Mesendoderm (in vitro differentiated cells): Measurements from ENCODE around the gene NXPH4. TPM values are rescaled to one million over a fixed set of nuclear protein-coding genes. Genes with fewer than 3 reads are reported as not detected.

Experiments used
- DNase-seq: peaks from one replicate; pipeline ENCODE4 v3.0.0; 2013
- H2AK5ac ChIP-seq: 2 replicates; pipeline ENCODE4 v1.6.1; 2013; ENCODE audit warnings: low read length, inconsistent platforms
- H2BK120ac ChIP-seq: 2 replicates; pipeline ENCODE4 v1.6.1; 2013; ENCODE audit warnings: low read depth, mild to moderate bottlenecking, low read length, moderate library complexity, mixed read lengths
- H2BK15ac ChIP-seq: replicated peaks from 2 replicates; pipeline ENCODE4 v1.6.1; 2013; ENCODE audit warnings: low read depth, mild to moderate bottlenecking, moderate library complexity
- H2BK5ac ChIP-seq: 2 replicates; pipeline ENCODE4 v1.6.1; 2013; ENCODE audit warnings: low read length, inconsistent platforms
- H3K18ac ChIP-seq: 2 replicates; pipeline ENCODE4 v1.6.1; 2013; ENCODE audit warnings: mild to moderate bottlenecking, low read length, mixed read lengths
- H3K23ac ChIP-seq: one replicate; pipeline ENCODE4 v1.6.1; 2013; ENCODE audit warnings: low read length
- H3K27ac ChIP-seq: 2 replicates; pipeline ENCODE4 v1.5.1; 2013; ENCODE audit warnings: low read depth, mild to moderate bottlenecking, inconsistent platforms, low read length, moderate library complexity
- H3K27me3 ChIP-seq: 2 replicates; pipeline ENCODE4 v1.6.1; 2013; ENCODE audit warnings: low read length, control low read depth, mild to moderate bottlenecking, inconsistent platforms; ENCODE audit not compliant: insufficient read depth, poor library complexity
- H3K36me3 ChIP-seq: 2 replicates; pipeline ENCODE4 v1.6.1; 2013; ENCODE audit warnings: low read length, inconsistent platforms; ENCODE audit not compliant: control insufficient read depth, insufficient read depth
- H3K4ac ChIP-seq: one replicate; pipeline ENCODE4 v1.6.1; 2013; ENCODE audit warnings: low read depth, mild to moderate bottlenecking, low read length, moderate library complexity
- H3K4me1 ChIP-seq: 2 replicates; pipeline ENCODE4 v1.6.1; 2013; ENCODE audit warnings: low read depth, low read length, inconsistent platforms; ENCODE audit not compliant: control insufficient read depth
- H3K4me2 ChIP-seq: 2 replicates; pipeline ENCODE4 v1.6.1; 2013; ENCODE audit warnings: low read length
- H3K4me3 ChIP-seq: 2 replicates; pipeline ENCODE4 v1.5.1; 2013; ENCODE audit warnings: mild to moderate bottlenecking, low read length
- H3K56ac ChIP-seq: one replicate; pipeline ENCODE4 v1.6.1; 2013; ENCODE audit warnings: low read length
- H3K79me1 ChIP-seq: 2 replicates; pipeline ENCODE4 v1.6.1; 2013; ENCODE audit warnings: low read length, inconsistent platforms
- H3K79me2 ChIP-seq: 2 replicates; pipeline ENCODE4 v1.6.1; 2013; ENCODE audit warnings: mild to moderate bottlenecking, low read length; ENCODE audit not compliant: control insufficient read depth, insufficient read depth
- H3K9ac ChIP-seq: 2 replicates; pipeline ENCODE4 v1.6.1; 2013; ENCODE audit warnings: low read length, inconsistent platforms
- H4K5ac ChIP-seq: one replicate; pipeline ENCODE4 v1.6.1; 2013; ENCODE audit warnings: low read length
- H4K8ac ChIP-seq: one replicate; pipeline ENCODE4 v1.6.1; 2013; ENCODE audit warnings: low read depth, mild to moderate bottlenecking, control low read depth, low read length, moderate library complexity
- WGBS: extraction: QIAGEN DNeasy Blood & Tissue Kit; methylation state at CpG from one replicate; pipeline ENCODE4 v1.1.7; 2013; ENCODE audit warnings: low lambda C conversion rate, missing lambda C conversion rate; ENCODE audit not compliant: insufficient coverage; ENCODE audit errors: extremely low coverage; 5-methylcytosine and 5-hydroxymethylcytosine counted together
- polyA plus RNA-seq, 2 experiments: library from polyadenylated mRNA; stranded (reverse); fragments of 200-250 nt; gene quantifications; one replicate each; pipeline ENCODE4 v1.2.3, GENCODE V29; 2013

The NXPH4 gene
- 0.52 TPM for polyA plus RNA-seq (2013, experiment 1 of 2)
- 0.42 TPM for polyA plus RNA-seq (2013, experiment 2 of 2)

DNA sequence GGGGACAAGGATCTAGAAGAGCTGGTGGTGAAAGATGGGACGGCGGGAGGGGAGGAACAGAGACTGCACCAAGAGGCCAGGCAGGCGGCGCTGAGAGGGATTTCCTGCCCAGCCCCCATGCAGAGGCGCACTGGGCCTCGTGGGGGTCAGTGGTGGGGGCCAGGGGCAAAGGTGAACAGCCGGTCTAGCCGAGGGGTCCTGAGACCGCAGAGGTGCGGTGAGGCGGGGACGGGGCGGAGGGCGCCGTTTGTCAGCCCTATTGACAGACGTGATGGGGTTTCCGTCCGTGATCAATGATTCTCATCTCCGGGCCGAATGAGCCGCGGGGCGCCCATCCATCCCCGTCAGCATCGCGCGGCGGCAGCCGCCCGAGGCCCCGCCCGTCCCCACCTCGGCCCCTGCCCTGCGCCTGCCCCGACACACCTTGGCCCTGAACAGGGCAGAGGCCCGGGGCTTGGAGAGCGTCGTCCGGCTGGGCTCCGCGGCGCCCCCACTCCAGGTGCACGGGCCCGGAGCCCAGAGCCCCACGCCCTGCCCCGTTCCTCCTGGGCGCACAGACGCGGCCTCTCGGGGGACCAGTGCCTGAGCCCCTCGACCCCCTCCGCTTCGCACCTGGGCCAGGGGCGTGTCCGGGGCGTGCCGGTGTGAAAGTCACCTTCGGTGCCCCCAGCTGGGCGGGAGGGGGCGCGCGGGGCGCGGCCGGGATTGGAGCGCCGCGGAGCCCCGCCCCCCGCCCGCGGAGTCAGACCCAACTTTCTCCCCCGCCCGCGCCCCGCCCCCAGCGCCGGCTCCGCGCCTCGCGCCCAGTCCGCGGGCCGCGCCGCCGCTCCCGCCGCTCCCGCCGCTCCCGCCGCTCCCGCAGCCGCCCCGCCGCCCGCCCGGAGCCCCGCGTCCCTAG is at the start of gene NXPH4:
Gene NXPH4 (plus strand): TSS at position 781 of the 898 bp plus-strand sequence. CDS start 176 bp downstream, outside the sequence.
- no CpG with 5 or more reads among the region's 102 CpGs for WGBS
- Histone ChIP-seq H2BK15ac (no peak within 1 kb of the TSS), H2AK5ac (no peak within 1 kb of the TSS), H3K9ac (peak within 1 kb of the TSS; percentile 30), H2BK5ac (no peak within 1 kb of the TSS), H3K79me2 (no peaks in the 10 kb centered on the region), H3K27ac (no peak within 1 kb of the TSS), H3K23ac (no peak within 1 kb of the TSS), H3K79me1 (no peaks in the 10 kb centered on the region), H3K56ac (peak within 1 kb of the TSS; percentile 54), H4K5ac (no peak within 1 kb of the TSS), H3K4ac (no peak within 1 kb of the TSS), H2BK120ac (no peak within 1 kb of the TSS), H3K4me3 (no peak within 1 kb of the TSS), H4K8ac (no peak within 1 kb of the TSS), H3K36me3 (no peaks in the 10 kb centered on the region), H3K4me2 (peak within 1 kb of the TSS; percentile 33), H3K27me3 (peaks cover 49% of the 10 kb centered on the region), H3K18ac (no peak within 1 kb of the TSS), H3K4me1 (no peaks in the 10 kb centered on the region)
- peak; percentile 46 for DNase-seq

GRCh38 chr12:57166971-57167371 is 49.6 kb upstream of the NXPH4 start:
- H4K5ac ChIP-seq, result no peak overlapping the region
- no peak overlapping the region for H3K23ac ChIP-seq
- no peak overlapping the region for H3K9ac ChIP-seq
- WGBS, result no CpG with 5 or more reads among the region's 10 CpGs
- no peaks in the 10 kb centered on the region for H3K27me3 ChIP-seq
- no peaks in the 10 kb centered on the region for H3K4me1 ChIP-seq
- H3K4me2 ChIP-seq, result no peak overlapping the region
- H3K4me3 ChIP-seq, result no peak overlapping the region
- H3K36me3 ChIP-seq, result peaks cover 22% of the 10 kb centered on the region
- no peak overlapping the region for H3K18ac ChIP-seq
- H2BK15ac ChIP-seq, result no peak overlapping the region
- H2BK120ac ChIP-seq, result no peak overlapping the region
- H4K8ac ChIP-seq, result no peak overlapping the region
- no peak for DNase-seq
- H2AK5ac ChIP-seq, result no peak overlapping the region
- no peak overlapping the region for H2BK5ac ChIP-seq
- H3K79me1 ChIP-seq, result no peaks in the 10 kb centered on the region
- no peaks in the 10 kb centered on the region for H3K79me2 ChIP-seq
- H3K27ac ChIP-seq, result no peak overlapping the region
- H3K4ac ChIP-seq, result no peak overlapping the region
- H3K56ac ChIP-seq, result no peak overlapping the region

- Histone ChIP-seq H3K4me1 (no peaks in the 10 kb centered on the region), H3K18ac (no peak overlapping the region), H4K5ac (no peak overlapping the region), H3K36me3 (peaks cover 14% of the 10 kb centered on the region), H3K23ac (no peak overlapping the region), H3K4me3 (no peak overlapping the region), H3K79me2 (no peaks in the 10 kb centered on the region), H3K79me1 (no peaks in the 10 kb centered on the region), H2BK5ac (no peak overlapping the region), H2BK15ac (no peak overlapping the region), H3K27me3 (no peaks in the 10 kb centered on the region), H3K4ac (no peak overlapping the region), H3K4me2 (no peak overlapping the region), H2BK120ac (no peak overlapping the region), H3K9ac (no peak overlapping the region), H2AK5ac (no peak overlapping the region), H3K27ac (no peak overlapping the region), H4K8ac (no peak overlapping the region), H3K56ac (no peak overlapping the region)
- WGBS, result no CpG with 5 or more reads among the region's 10 CpGs
- no peak for DNase-seq
Observed at GRCh38 chr12:57168058-57168457, 48.5 kb upstream of the NXPH4 start.

DNA sequence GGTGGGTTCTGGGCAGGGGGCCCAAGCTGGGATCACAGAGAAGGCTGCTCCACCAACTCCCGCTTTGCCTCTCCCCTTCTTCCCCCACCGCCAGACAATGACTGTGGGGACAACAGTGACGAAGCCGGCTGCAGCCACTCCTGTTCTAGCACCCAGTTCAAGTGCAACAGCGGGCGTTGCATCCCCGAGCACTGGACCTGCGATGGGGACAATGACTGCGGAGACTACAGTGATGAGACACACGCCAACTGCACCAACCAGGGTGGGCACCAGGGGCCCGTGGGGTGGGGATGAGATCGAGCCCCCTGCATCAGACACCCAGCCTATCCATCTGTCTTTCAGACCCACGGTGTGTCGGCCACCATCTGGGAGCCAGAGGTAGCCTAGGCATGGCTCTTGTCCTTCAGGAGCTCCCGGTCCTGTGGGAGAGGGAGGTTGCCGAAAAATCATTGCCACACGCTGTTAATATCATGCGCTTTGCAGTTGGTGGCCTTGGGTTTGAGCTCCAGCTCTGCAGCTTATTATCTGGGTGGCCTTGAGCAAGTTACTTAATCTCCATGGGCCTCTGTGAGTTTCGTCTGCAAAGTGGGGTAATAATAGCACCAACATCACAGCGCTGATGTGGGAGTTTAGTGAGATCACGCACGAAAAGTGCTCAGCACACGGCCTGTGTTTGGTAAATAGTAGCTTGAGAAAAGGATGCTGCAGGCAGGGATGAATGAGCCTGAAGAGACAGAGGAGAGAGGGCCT is 47.4 kb upstream of the NXPH4 start:
- Histone ChIP-seq H3K27ac (no peak overlapping the region), H3K79me1 (no peaks in the 10 kb centered on the region), H3K36me3 (peaks cover 16% of the 10 kb centered on the region), H2AK5ac (no peak overlapping the region), H4K5ac (no peak overlapping the region), H4K8ac (no peak overlapping the region), H3K18ac (no peak overlapping the region), H2BK15ac (no peak overlapping the region), H2BK5ac (no peak overlapping the region), H3K23ac (no peak overlapping the region), H3K4me1 (no peaks in the 10 kb centered on the region), H3K4me3 (no peak overlapping the region), H3K27me3 (no peaks in the 10 kb centered on the region), H3K79me2 (no peaks in the 10 kb centered on the region), H2BK120ac (no peak overlapping the region), H3K56ac (no peak overlapping the region), H3K9ac (no peak overlapping the region), H3K4ac (no peak overlapping the region), H3K4me2 (no peak overlapping the region)
- WGBS, result no CpG with 5 or more reads among the region's 23 CpGs
- DNase-seq, result no peak

DNA sequence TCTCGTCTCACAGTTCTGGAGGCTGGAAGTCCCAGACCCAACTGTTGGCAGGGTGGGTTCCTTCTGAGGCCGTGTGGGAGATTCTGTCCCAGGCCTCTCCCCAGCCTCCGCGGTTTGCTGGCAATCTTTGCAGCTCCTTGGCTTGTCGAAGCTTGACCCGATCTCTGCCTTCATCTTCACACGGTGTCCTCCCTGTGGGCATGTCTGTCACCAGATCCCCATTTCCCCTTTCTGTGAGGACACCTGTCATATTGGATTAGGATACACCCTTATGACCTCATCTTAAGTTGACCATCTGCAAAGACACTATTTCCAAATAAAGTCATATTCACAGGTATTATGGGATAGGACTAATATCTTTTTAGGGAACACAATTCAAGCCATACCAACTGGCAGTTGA is 46.6 kb upstream of the NXPH4 start:
- no peak overlapping the region for H3K23ac ChIP-seq
- H3K27ac ChIP-seq, result no peak overlapping the region
- no peak overlapping the region for H2BK120ac ChIP-seq
- peaks cover 13% of the 10 kb centered on the region for H3K36me3 ChIP-seq
- no peaks in the 10 kb centered on the region for H3K27me3 ChIP-seq
- H3K4me1 ChIP-seq, result no peaks in the 10 kb centered on the region
- no peaks in the 10 kb centered on the region for H3K79me2 ChIP-seq
- no peak overlapping the region for H3K4me2 ChIP-seq
- no peak overlapping the region for H2BK15ac ChIP-seq
- H3K4me3 ChIP-seq, result no peak overlapping the region
- no peak for DNase-seq
- H3K9ac ChIP-seq, result no peak overlapping the region
- WGBS, result no CpG with 5 or more reads among the region's 7 CpGs
- H2BK5ac ChIP-seq, result no peak overlapping the region
- no peak overlapping the region for H2AK5ac ChIP-seq
- H3K79me1 ChIP-seq, result no peaks in the 10 kb centered on the region
- H3K56ac ChIP-seq, result no peak overlapping the region
- no peak overlapping the region for H4K5ac ChIP-seq
- no peak overlapping the region for H3K18ac ChIP-seq
- H4K8ac ChIP-seq, result no peak overlapping the region
- H3K4ac ChIP-seq, result no peak overlapping the region
